Hepatocyte (in vitro differentiated cells): Measurements from ENCODE around the gene ABCA13. TPM values are rescaled to one million over a fixed set of nuclear protein-coding genes. Genes with fewer than 3 reads are reported as not detected.

ENCODE experiments used
- DNase-seq: peaks from one replicate; pipeline ENCODE4 v3.0.0-alpha.2; 2016; ENCODE audit warnings: low spot score
- H2AFZ ChIP-seq: fragments of 200-600 bp; sonication (generic); 2 replicates; pipeline ENCODE4 v1.6.0; 2016; ENCODE audit warnings: antibody characterized with exemption, mild to moderate bottlenecking
- H3K27ac ChIP-seq: fragments of 200-600 bp; sonication (generic); 2 replicates; pipeline ENCODE4 v1.5.1; 2016; ENCODE audit warnings: mild to moderate bottlenecking
- H3K27me3 ChIP-seq: fragments of 200-600 bp; sonication (generic); 2 replicates; pipeline ENCODE4 v1.6.1; 2016
- H3K36me3 ChIP-seq: fragments of 200-600 bp; sonication (generic); replicated peaks from 2 replicates; pipeline ENCODE4 v1.5.1; 2016; ENCODE audit warnings: low read depth; ENCODE audit not compliant: insufficient read depth
- H3K4me1 ChIP-seq: fragments of 200-600 bp; sonication (generic); 2 replicates; pipeline ENCODE4 v1.5.1; 2016; ENCODE audit warnings: mild to moderate bottlenecking, moderate library complexity; ENCODE audit not compliant: insufficient read depth
- H3K4me2 ChIP-seq: fragments of 200-600 bp; sonication (generic); 2 replicates; pipeline ENCODE4 v1.6.0; 2016
- H3K4me3 ChIP-seq: fragments of 200-600 bp; sonication (generic); 2 replicates; pipeline ENCODE4 v1.5.1; 2016; ENCODE audit warnings: mild to moderate bottlenecking
- H3K79me2 ChIP-seq: fragments of 200-600 bp; sonication (generic); 2 replicates; pipeline ENCODE4 v1.6.0; 2017; ENCODE audit warnings: mild to moderate bottlenecking
- H3K9me2 ChIP-seq: fragments of 200-600 bp; sonication (generic); replicated peaks from 2 replicates; pipeline ENCODE4 v1.6.0; 2017; ENCODE audit warnings: mild to moderate bottlenecking; ENCODE audit not compliant: insufficient read depth
- H3K9me3 ChIP-seq: fragments of 200-600 bp; sonication (generic); 2 replicates; pipeline ENCODE4 v1.5.1; 2016; ENCODE audit warnings: low read depth, mild to moderate bottlenecking
- H4K20me1 ChIP-seq: fragments of 200-600 bp; sonication (generic); 2 replicates; pipeline ENCODE4 v1.6.0; 2016; ENCODE audit warnings: mild to moderate bottlenecking; ENCODE audit not compliant: insufficient read depth, poor library complexity, severe bottlenecking
- EZH2 ChIP-seq: fragments of 200-600 bp; sonication (generic); IDR thresholded peaks from 2 replicates; pipeline ENCODE4 v1.6.1; 2016; ENCODE audit warnings: antibody characterized with exemption, mild to moderate bottlenecking, borderline replicate concordance
- EZH2phosphoT487 ChIP-seq: fragments of 200-600 bp; sonication (generic); IDR thresholded peaks from one replicate; pipeline ENCODE4 v1.6.1; 2018; ENCODE audit warnings: antibody characterized with exemption, mild to moderate bottlenecking, low read depth, moderate library complexity; ENCODE audit not compliant: unreplicated experiment, severe bottlenecking
- WGBS: methylation state at CpG from one replicate; pipeline ENCODE4 v1.1.6; 2016; ENCODE audit warnings: low lambda C conversion rate; ENCODE audit errors: missing lambda C conversion rate; 5-methylcytosine and 5-hydroxymethylcytosine counted together
- polyA plus RNA-seq: library from polyadenylated mRNA; unstranded; fragments of >200 nt; fragmentation: Nextera tagmentation; extraction: Ambion mirVana; gene quantifications from 2 replicates; pipeline ENCODE4 v1.2.1, GENCODE V29; 2016
- total RNA-seq: library from RNA; depleted of rRNA; stranded (reverse); fragments of >200 nt; gene quantifications from 2 replicates; pipeline ENCODE4 v1.2.3, GENCODE V29; 2014
- TF ChIP-seq, protein P1 (sequence below): fragments of 200-600 bp; sonication (generic); IDR thresholded peaks from 2 replicates; pipeline ENCODE4 v1.5.1; 2016; ENCODE audit warnings: antibody characterized with exemption, mild to moderate bottlenecking; ENCODE audit not compliant: poor library complexity

The ABCA13 gene
- total and polyA plus RNA-seq, 2 experiments from 2014 or later: 0.57 to 2.0 TPM

- Histone ChIP-seq H3K79me2 (no peaks in the 10 kb centered on the region), H3K9me2 (no peaks in the 10 kb centered on the region), H3K4me1 (no peaks in the 10 kb centered on the region), H3K4me3 (no peak overlapping the region), H2AFZ (no peak overlapping the region), H3K9me3 (no peaks in the 10 kb centered on the region), H3K27ac (no peak overlapping the region), H3K27me3 (no peaks in the 10 kb centered on the region), H3K4me2 (no peak overlapping the region), H4K20me1 (no peaks in the 10 kb centered on the region), H3K36me3 (no peaks in the 10 kb centered on the region)
- TF ChIP-seq EZH2phosphoT487 (no peak), EZH2 (no peak)
- TF ChIP-seq, protein P1, sequence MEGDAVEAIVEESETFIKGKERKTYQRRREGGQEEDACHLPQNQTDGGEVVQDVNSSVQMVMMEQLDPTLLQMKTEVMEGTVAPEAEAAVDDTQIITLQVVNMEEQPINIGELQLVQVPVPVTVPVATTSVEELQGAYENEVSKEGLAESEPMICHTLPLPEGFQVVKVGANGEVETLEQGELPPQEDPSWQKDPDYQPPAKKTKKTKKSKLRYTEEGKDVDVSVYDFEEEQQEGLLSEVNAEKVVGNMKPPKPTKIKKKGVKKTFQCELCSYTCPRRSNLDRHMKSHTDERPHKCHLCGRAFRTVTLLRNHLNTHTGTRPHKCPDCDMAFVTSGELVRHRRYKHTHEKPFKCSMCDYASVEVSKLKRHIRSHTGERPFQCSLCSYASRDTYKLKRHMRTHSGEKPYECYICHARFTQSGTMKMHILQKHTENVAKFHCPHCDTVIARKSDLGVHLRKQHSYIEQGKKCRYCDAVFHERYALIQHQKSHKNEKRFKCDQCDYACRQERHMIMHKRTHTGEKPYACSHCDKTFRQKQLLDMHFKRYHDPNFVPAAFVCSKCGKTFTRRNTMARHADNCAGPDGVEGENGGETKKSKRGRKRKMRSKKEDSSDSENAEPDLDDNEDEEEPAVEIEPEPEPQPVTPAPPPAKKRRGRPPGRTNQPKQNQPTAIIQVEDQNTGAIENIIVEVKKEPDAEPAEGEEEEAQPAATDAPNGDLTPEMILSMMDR: no peak
- WGBS: 81% methylated on average over 5 of the region's 5 CpGs
- DNase-seq: no peak
Measured at GRCh38 chr7:48305661-48306060, 134.4 kb downstream of the ABCA13 start.

GRCh38 chr7:48307041-48307714 is 135.9 kb downstream of the ABCA13 start:
- no peaks in the 10 kb centered on the region for H3K9me2 ChIP-seq
- H3K4me1 ChIP-seq: no peaks in the 10 kb centered on the region
- no peak overlapping the region for H3K4me2 ChIP-seq
- H3K4me3 ChIP-seq: no peak overlapping the region
- H3K79me2 ChIP-seq: no peaks in the 10 kb centered on the region
- DNase-seq: no peak
- H2AFZ ChIP-seq: no peak overlapping the region
- H3K27ac ChIP-seq: no peak overlapping the region
- H4K20me1 ChIP-seq: no peaks in the 10 kb centered on the region
- 92% methylated on average over 4 of the region's 4 CpGs for WGBS
- H3K27me3 ChIP-seq: no peaks in the 10 kb centered on the region
- no peaks in the 10 kb centered on the region for H3K36me3 ChIP-seq
- TF ChIP-seq, protein P1: no peak
- no peak for TF ChIP-seq EZH2
- TF ChIP-seq EZH2phosphoT487: no peak
- no peaks in the 10 kb centered on the region for H3K9me3 ChIP-seq

DNA sequence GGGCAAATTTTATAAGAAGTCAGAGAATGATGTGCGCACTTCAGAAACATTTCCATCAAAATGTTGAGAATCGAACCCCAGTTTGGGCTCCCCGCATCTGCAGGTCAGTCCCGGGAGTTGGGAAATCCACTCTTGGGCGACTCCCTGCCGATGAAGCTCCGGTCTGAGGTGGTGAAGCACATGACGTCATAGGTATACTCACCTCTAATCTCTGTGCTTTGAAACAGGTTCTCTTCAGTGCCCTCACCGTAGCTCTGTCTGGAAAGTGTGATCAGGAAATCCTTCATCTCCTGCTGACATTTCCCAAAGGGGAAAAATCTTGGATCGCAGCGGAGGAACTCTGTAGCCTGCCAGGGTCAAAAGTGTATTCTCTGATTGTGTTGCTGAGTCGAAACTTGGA is 138.5 kb downstream of the ABCA13 start:
- Histone ChIP-seq H4K20me1 (no peaks in the 10 kb centered on the region), H3K4me1 (no peaks in the 10 kb centered on the region), H3K4me3 (no peak overlapping the region), H3K9me2 (no peaks in the 10 kb centered on the region), H3K9me3 (no peaks in the 10 kb centered on the region), H3K79me2 (no peaks in the 10 kb centered on the region), H3K27me3 (no peaks in the 10 kb centered on the region), H3K4me2 (no peak overlapping the region), H3K36me3 (no peaks in the 10 kb centered on the region), H3K27ac (no peak overlapping the region), H2AFZ (no peak overlapping the region)
- no peak for TF ChIP-seq EZH2
- TF ChIP-seq EZH2phosphoT487: no peak
- TF ChIP-seq, protein P1: no peak
- no peak for DNase-seq
- WGBS: 87% methylated on average over 12 of the region's 12 CpGs
